ENCODE results near the gene CENPF. TPM values are rescaled to one million over a fixed set of nuclear protein-coding genes. Genes with fewer than 3 reads are reported as not detected.

Gene CENPF
- total and polyA plus RNA-seq, 9 of the 15 experiments (the other 6 are each of a cell fraction or from before 2014, with no cell fraction given) = 50.6 to 180 (median 98.3) TPM

- no peak for TF ChIP-seq BDP1 (IDR thresholded peaks at IDR 0.05; ENCODE audit: insufficient read depth, insufficient read length)
- no peak for TF ChIP-seq NUFIP1 (IDR thresholded peaks at IDR 0.05; ENCODE audit: partially characterized antibody)
- no peak for TF ChIP-seq ZNF347 (CRISPR knock-in tag; IDR thresholded peaks at IDR 0.05; ENCODE audit: low read depth)
- no peak for TF ChIP-seq ZNF316 (IDR thresholded peaks at IDR 0.05)
- no peak for TF ChIP-seq ZNF644 (tag; IDR thresholded peaks at IDR 0.05; ENCODE audit: low read depth)
Measured at GRCh38 chr1:214581785-214582184, 21.2 kb upstream of the CENPF start (continued).

- Histone ChIP-seq H3K79me2 (ENCODE audit: control insufficient read depth, insufficient read depth, low read length) (no peaks in the 10 kb centered on the region), H3K4me1 (replicated peaks in 1 of 2; ENCODE audit: control insufficient read depth in 2 of 2, insufficient read depth in 2 of 2, low read length in 2 of 2) (no peaks in the 10 kb centered on the region), H3K27ac (ENCODE audit: extremely low read depth, low read depth, low read length) (no peak overlapping the region), H3K9me1 (ENCODE audit: control insufficient read depth, insufficient read depth, low read length) (no peaks in the 10 kb centered on the region), H3K4me3 (no peak overlapping the region), H3K36me3 (ENCODE audit: control insufficient read depth, insufficient read depth, low read length) (no peaks in the 10 kb centered on the region), H3K27me3 (ENCODE audit: control insufficient read depth in 2 of 2, insufficient read depth in 2 of 2, low read length in 2 of 2) (peaks cover 2 to 8% of the 10 kb centered on the region in 2 experiments; a peak in 2 of 5 replicates), H4K20me1 (replicated peaks; ENCODE audit: control insufficient read depth, insufficient read depth, low read length) (no peaks in the 10 kb centered on the region), H2AFZ (ENCODE audit: low read depth, low read length) (no peak overlapping the region), H3K4me2 (ENCODE audit: insufficient read depth, low read length) (no peak overlapping the region), H3K9ac (ENCODE audit: insufficient read depth in 1 of 2, low read depth in 2 of 2, low read length in 2 of 2) (no peak overlapping the region), H3K9me3 (replicated peaks; ENCODE audit: control insufficient read depth, insufficient read depth, low read depth, low read length) (no peaks in the 10 kb centered on the region)
- TF ChIP-seq RFX1 (IDR thresholded peaks at IDR 0.05) (peak; percentile 38), BRF1 (IDR thresholded peaks at IDR 0.05; ENCODE audit: borderline replicate concordance, extremely low read depth, insufficient read length) (no peak)
- no TSS peak for BruUV-seq (replicated peaks)
- intact Hi-C loops (cut with micrococcal nuclease) = loop anchor here (10.0 kb wide), 1 partner anchor 318 kb away; no protein-coding TSS in a partner anchor
- 5% methylated on average over 7 of the region's 7 CpGs for WGBS (ENCODE audit: insufficient coverage, low coverage, missing lambda C conversion rate)
- POLR2A ChIA-PET = interaction anchor here (1.0 kb wide), 1 partner anchor 35 kb away, joined by 3 read pairs; no protein-coding TSS in a partner anchor
- in situ Hi-C loops (cut with MboI) = no loop called here
- CTCF ChIA-PET (ENCODE audit: low intra/inter-chr PET ratio) = no interaction called here
- ATAC-seq (no peak), FAIRE-seq (no peak), DNase-seq (ENCODE audit: extremely low read depth in 1 of 4, low spot score in 3 of 4) (no peak)
Measured at GRCh38 chr1:214582289-214582891, 20.6 kb upstream of the CENPF start.
